Right lobe of liver (tissue), 6 donors: ENCODE data around the gene FEN1. TPM values are rescaled to one million over a fixed set of nuclear protein-coding genes. Genes with fewer than 3 reads are reported as not detected.

Experiments used
- ATAC-seq, 4 donors: fragments of 200-7000 bp; cut with Tn5 transposase; one replicate each; pipeline ENCODE4 v1.9.1; 2020; ENCODE audit warnings: mild to moderate bottlenecking in 4 of 4, moderate library complexity in 4 of 4
- DNase-seq, 3 donors: peaks; one replicate each; pipeline ENCODE4 v3.0.0-alpha.2; 2020
- H3K27ac ChIP-seq, 3 donors: fragments of 200-600 bp; one replicate each; pipeline ENCODE4 v1.8.0; 2022
- H3K27me3 ChIP-seq, 2 donors: fragments of 200-600 bp; one replicate each; pipeline ENCODE4 v1.8.0; 2022
- H3K36me3 ChIP-seq, 4 donors: fragments of 200-600 bp; sonication (generic) in 1 of 4; one replicate each; pipeline versions ENCODE4 v1.5.1 to v1.8.0; 2017 to 2022; ENCODE audit warnings: control low read depth in 1 of 4
- H3K4me1 ChIP-seq, 4 donors: fragments of 200-600 bp; sonication (generic) in 1 of 4; one replicate each; pipeline versions ENCODE4 v1.5.1 to v1.8.0; 2017 to 2022; ENCODE audit warnings: control low read depth in 1 of 4
- H3K4me3 ChIP-seq, 3 donors: fragments of 200-600 bp; one replicate each; pipeline ENCODE4 v1.8.0; 2022
- H3K9me3 ChIP-seq, 4 donors: fragments of 200-600 bp; sonication (generic) in 1 of 4; one replicate each; pipeline versions ENCODE4 v1.5.1 to v1.8.0; 2017 to 2022; ENCODE audit warnings: control low read depth in 1 of 4
- CTCF ChIP-seq, 4 donors: fragments of 200-600 bp in 3 of 4; fragments of 450-650 bp in 1 of 4; IDR thresholded peaks; one replicate each; pipeline versions ENCODE4 v1.5.1 to v1.8.0; 2016 to 2022; ENCODE audit warnings: antibody characterized with exemption in 4 of 4, mild to moderate bottlenecking in 2 of 4
- POLR2A ChIP-seq: fragments of 450-650 bp; IDR thresholded peaks from one replicate; pipeline ENCODE4 v1.6.1; 2017; ENCODE audit warnings: antibody characterized with exemption, mild to moderate bottlenecking
- WGBS: methylation state at CpG from one replicate; pipeline ENCODE4 v1.1.6; 2018; ENCODE audit warnings: low coverage, low lambda C conversion rate; ENCODE audit not compliant: insufficient coverage; ENCODE audit errors: missing lambda C conversion rate; 5-methylcytosine and 5-hydroxymethylcytosine counted together
- intact Hi-C, 2 donors: fragments of 100-400 bp; cut with DNase I; formaldehyde crosslinking; loops; one replicate each; pipeline versions ENCODE4 v1.11.2 to v1.14.1; 2022
- total RNA-seq, 6 experiments: library from RNA; depleted of rRNA in 2 of 6; stranded (reverse); fragments of >200 nt in 2 of 6; fragmentation: NEBNext Ultra II Directional in 3 of 6; extraction: Animal tissue kit (Norgen Biotek cat#: 25700) in 3 of 6; gene quantifications; one replicate each; pipeline versions ENCODE4 v1.1.0 to v1.2.4, GENCODE V29; 2016 to 2023
- donor health status: DM: no; HTN: yes; CAD: no.
- donor health status: DM: no; HTN: no; CAD: no.
- donor health status: DM: no; HTN: no; CAD: no.
- donor health status: DM: no; HTN: yes; CAD: no.
- donor health status: DM: no; HTN: yes; CAD: no.

The FEN1 gene
- total RNA-seq, 6 experiments from 2014 or later = 4.0 to 13.3 (median 5.4) TPM

GRCh38 chr11:61782841-61783240 lies 9.9 kb upstream of the FEN1 start:
- WGBS = 80% methylated on average over 4 of the region's 11 CpGs
- intact Hi-C loops = loop anchor here (5.0 kb wide), 1 partner anchor 36 kb away; no protein-coding TSS in a partner anchor

DNA sequence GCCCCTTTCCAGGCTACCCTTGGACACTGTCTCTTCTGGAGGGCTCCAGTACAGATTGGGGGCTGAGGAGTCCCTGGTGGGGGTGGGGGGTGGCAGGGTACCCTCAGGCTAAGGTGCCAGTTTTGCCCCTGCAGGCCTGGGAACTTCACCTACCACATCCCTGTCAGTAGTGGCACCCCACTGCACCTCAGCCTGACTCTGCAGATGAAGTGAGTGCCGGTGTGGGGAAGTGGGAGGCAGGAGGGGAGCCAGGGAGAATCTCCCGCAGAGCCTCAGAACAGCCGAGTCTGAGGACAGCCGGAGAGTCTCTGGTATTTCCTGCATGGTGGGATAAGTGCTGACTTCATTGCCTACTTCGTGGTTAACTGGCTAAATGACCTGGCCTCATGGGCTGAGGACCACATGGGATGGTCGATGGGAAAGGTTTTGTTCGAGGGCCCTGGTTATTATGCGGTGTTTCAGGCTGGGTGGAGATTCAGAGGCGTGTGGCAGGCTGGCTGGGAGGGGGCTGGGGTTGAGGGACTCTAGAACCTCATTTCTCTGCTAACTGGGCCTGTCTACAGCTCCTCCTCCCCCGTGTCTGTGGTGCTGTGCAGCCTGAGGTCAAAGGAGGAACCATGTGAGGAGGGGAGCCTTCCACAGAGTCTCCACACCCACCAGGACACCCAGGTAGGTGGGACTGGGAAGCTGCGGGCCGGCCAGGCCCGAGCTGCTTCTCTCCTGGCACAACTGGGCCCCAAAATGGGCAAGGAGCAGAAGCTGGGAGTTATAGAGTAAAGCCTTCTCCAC lies 8.8 kb upstream of the FEN1 start:
- 74% methylated on average over 4 of the region's 13 CpGs for WGBS
- Histone ChIP-seq H3K27me3 (no peaks in the 10 kb centered on the region), H3K4me1 (no peaks in the 10 kb centered on the region), H3K36me3 (peaks cover 0 to 32% (median 7%) of the 10 kb centered on the region in 4 donors), H3K4me3 (no peak overlapping the region), H3K9me3 (no peaks in the 10 kb centered on the region), H3K27ac (no peak overlapping the region)
- no peak for TF ChIP-seq CTCF (IDR thresholded peaks at IDR 0.05)
- TF ChIP-seq POLR2A = no peak
- ATAC-seq (no peak), DNase-seq (no peak)
- intact Hi-C loops = loop anchor here (5.0 kb wide), 1 partner anchor 37 kb away; no protein-coding TSS in a partner anchor

More at GRCh38 chr11:61782841-61783240, 9.9 kb upstream of the FEN1 start:
- no peaks in the 10 kb centered on the region for H3K9me3 ChIP-seq
- no peak for TF ChIP-seq POLR2A
- TF ChIP-seq CTCF (IDR thresholded peaks at IDR 0.05) = no peak
- no peak overlapping the region for H3K4me3 ChIP-seq
- no peaks in the 10 kb centered on the region for H3K27me3 ChIP-seq
- DNase-seq (no peak), ATAC-seq (no peak)
- no peak overlapping the region for H3K27ac ChIP-seq
- H3K36me3 ChIP-seq = peaks cover 0 to 22% (median 2%) of the 10 kb centered on the region in 4 donors
- no peaks in the 10 kb centered on the region for H3K4me1 ChIP-seq

- TF ChIP-seq POLR2A (no peak), CTCF (IDR thresholded peaks at IDR 0.05) (no peak)
- ATAC-seq (no peak), DNase-seq (no peak)
- 40% methylated on average over 1 of the region's 7 CpGs for WGBS
- no peaks in the 10 kb centered on the region for H3K9me3 ChIP-seq
- H3K4me3 ChIP-seq = no peak overlapping the region
- intact Hi-C loops = loop anchor here (5.0 kb wide), 1 partner anchor 37 kb away; no protein-coding TSS in a partner anchor
- no peak overlapping the region for H3K27ac ChIP-seq
- peaks cover 0 to 38% (median 11%) of the 10 kb centered on the region in 4 donors for H3K36me3 ChIP-seq
- H3K27me3 ChIP-seq = no peaks in the 10 kb centered on the region
- H3K4me1 ChIP-seq = no peaks in the 10 kb centered on the region
These were observed 8.3 kb upstream of the FEN1 start for GRCh38 chr11:61784506-61784805.

- H3K36me3 ChIP-seq = peaks cover 0 to 43% (median 15%) of the 10 kb centered on the region in 4 donors
These were observed 6.8 kb upstream of the FEN1 start for GRCh38 chr11:61785837-61786402.

More at GRCh38 chr11:61785837-61786402, 6.8 kb upstream of the FEN1 start:
- DNase-seq (no peak), ATAC-seq (no peak)
- Histone ChIP-seq H3K27me3 (no peaks in the 10 kb centered on the region), H3K4me3 (no peak overlapping the region), H3K4me1 (no peaks in the 10 kb centered on the region), H3K27ac (no peak overlapping the region), H3K9me3 (no peaks in the 10 kb centered on the region)
- TF ChIP-seq POLR2A (no peak), CTCF (IDR thresholded peaks at IDR 0.05) (no peak)
- 86% methylated on average over 8 of the region's 11 CpGs for WGBS
- intact Hi-C loops = no loop called here
